H1 (cell line): ENCODE results near the gene PTTG1IP. TPM values are rescaled to one million over a fixed set of nuclear protein-coding genes. Genes with fewer than 3 reads are reported as not detected.

ENCODE experiments used
- CTCF ChIA-PET: fragments of 300-600 bp; sonication (Branson Sonifier 250); formaldehyde crosslinking; loops from one replicate; lab custom pipeline; 2021; ENCODE audit not compliant: partially characterized antibody; lab: Charles Lee
- POLR2A ChIA-PET: fragments of 300-600 bp; sonication (Branson Sonifier 250); formaldehyde crosslinking; loops from one replicate; lab custom pipeline; 2021; ENCODE audit warnings: inconsistent platforms; ENCODE audit not compliant: partially characterized antibody; lab: Charles Lee
- DNase-seq, 2 experiments: peaks; one replicate each; pipeline versions ENCODE4 v3.0.0 to v3.0.0-alpha.2; 2010 to 2022; ENCODE audit warnings: low spot score in 2 of 2, low read depth in 1 of 2, mixed read lengths in 1 of 2
- FAIRE-seq: peaks from 2 replicates; lab custom pipeline; 2011; peaks lifted over from hg19 to GRCh38; lab: Jason Lieb, UNC
- H2AFZ ChIP-seq: 2 replicates; pipeline ENCODE4 v1.8.1; 2012; ENCODE audit warnings: low read length, inconsistent platforms
- H2AK5ac ChIP-seq: 2 replicates; pipeline ENCODE4 v1.6.1; 2013; ENCODE audit warnings: low read depth, low read length
- H2BK120ac ChIP-seq: replicated peaks from 2 replicates; pipeline ENCODE3; 2013; ENCODE audit warnings: low read depth, low read length, inconsistent platforms
- H2BK12ac ChIP-seq: 2 replicates; pipeline ENCODE4 v1.6.1; 2013; ENCODE audit warnings: low read depth, low read length
- H2BK15ac ChIP-seq: 2 replicates; pipeline ENCODE4 v1.6.1; 2013; ENCODE audit warnings: low read length
- H2BK20ac ChIP-seq: 2 replicates; pipeline ENCODE4 v1.6.1; 2013; ENCODE audit warnings: low read length
- H2BK5ac ChIP-seq: 2 replicates; pipeline ENCODE4 v1.6.1; 2013; ENCODE audit warnings: low read depth, low read length
- H3K14ac ChIP-seq: 2 replicates; pipeline ENCODE4 v1.6.1; 2013; ENCODE audit warnings: inconsistent platforms; ENCODE audit not compliant: insufficient read length
- H3K18ac ChIP-seq: 2 replicates; pipeline ENCODE4 v1.6.1; 2013; ENCODE audit warnings: low read length; ENCODE audit errors: extremely low read depth
- H3K23ac ChIP-seq: 2 replicates; pipeline ENCODE4 v1.6.1; 2013; ENCODE audit warnings: inconsistent platforms; ENCODE audit not compliant: insufficient read length
- H3K23me2 ChIP-seq: 2 replicates; pipeline ENCODE4 v1.6.1; 2013; ENCODE audit warnings: low read depth, low read length
- H3K27ac ChIP-seq: 2 replicates; pipeline ENCODE4 v1.6.1; 2011; ENCODE audit warnings: low read depth, low read length, inconsistent platforms
- H3K27me3 ChIP-seq, 4 experiments: replicated peaks in 1 of 4; 1 replicate in 1 of 4; 2 replicates in 3 of 4; pipeline versions ENCODE4 v1.6.1 to v1.8.1; 2011 to 2013; ENCODE audit warnings: low read length in 3 of 4, mild to moderate bottlenecking in 3 of 4, inconsistent platforms in 2 of 4, mixed read lengths in 2 of 4, moderate library complexity in 1 of 4; ENCODE audit not compliant: control insufficient read depth in 3 of 4, insufficient read depth in 3 of 4; ENCODE audit errors: extremely low read depth in 1 of 4
- H3K36me3 ChIP-seq, 4 experiments: 2 replicates each; pipeline versions ENCODE4 v1.6.1 to v1.8.1; 2011 to 2013; ENCODE audit warnings: mild to moderate bottlenecking in 4 of 4, low read length in 3 of 4, moderate library complexity in 2 of 4, control low read depth in 1 of 4, inconsistent platforms in 1 of 4; ENCODE audit not compliant: insufficient read depth in 4 of 4, control insufficient read depth in 2 of 4
- H3K4ac ChIP-seq: replicated peaks from 2 replicates; pipeline ENCODE3; 2013; ENCODE audit warnings: low read length, low read depth, mixed read lengths, inconsistent platforms; ENCODE audit not compliant: insufficient read length
- H3K4me1 ChIP-seq, 4 experiments: replicated peaks in 1 of 4; 1 replicate in 1 of 4; 2 replicates in 3 of 4; pipeline versions ENCODE4 v1.6.1 to v1.8.1; 2011 to 2013; ENCODE audit warnings: low read length in 3 of 4, inconsistent platforms in 2 of 4, mixed read lengths in 1 of 4; ENCODE audit not compliant: insufficient read depth in 4 of 4, control insufficient read depth in 3 of 4
- H3K4me2 ChIP-seq, 2 experiments: 2 replicates each; pipeline versions ENCODE4 v1.6.1 to v1.8.1; 2011 to 2013; ENCODE audit warnings: low read depth in 2 of 2, low read length in 2 of 2, control low read depth in 1 of 2, inconsistent platforms in 1 of 2, mild to moderate bottlenecking in 1 of 2; ENCODE audit not compliant: insufficient read depth in 1 of 2
- H3K4me3 ChIP-seq, 4 experiments: fragments of 200-600, 300-600 bp in 1 of 4; sonication (generic), shearing (Covaris generic), sonication (Bioruptor Twin) in 1 of 4; 2 replicates each; pipeline versions ENCODE4 v1.5.1 to v1.8.1; 2011 to 2016; ENCODE audit warnings: low read length in 4 of 4, low read depth in 3 of 4, control low read depth in 2 of 4, inconsistent platforms in 2 of 4, mild to moderate bottlenecking in 2 of 4, mixed read lengths in 1 of 4, moderate library complexity in 1 of 4; ENCODE audit not compliant: insufficient read depth in 2 of 4; ENCODE audit errors: extremely low read depth in 1 of 4
- H3K56ac ChIP-seq: replicated peaks from 2 replicates; pipeline ENCODE3; 2013; ENCODE audit warnings: low read depth, mild to moderate bottlenecking, mixed read lengths, low read length, inconsistent platforms; ENCODE audit not compliant: insufficient read length
- H3K79me1 ChIP-seq: 2 replicates; pipeline ENCODE4 v1.6.1; 2013; ENCODE audit warnings: low read depth, low read length, control low read depth
- H3K79me2 ChIP-seq, 2 experiments: 2 replicates each; pipeline versions ENCODE4 v1.6.1 to v1.8.1; 2012 to 2013; ENCODE audit warnings: low read length in 2 of 2, mild to moderate bottlenecking in 2 of 2, inconsistent platforms in 1 of 2; ENCODE audit not compliant: insufficient read depth in 2 of 2, control insufficient read depth in 1 of 2
- H3K9ac ChIP-seq, 4 experiments: replicated peaks in 1 of 4; 1 replicate in 1 of 4; 2 replicates in 3 of 4; pipeline versions ENCODE4 v1.6.1 to v1.8.1; 2011 to 2013; ENCODE audit warnings: low read depth in 3 of 4, low read length in 3 of 4, control low read depth in 2 of 4, mild to moderate bottlenecking in 2 of 4, moderate library complexity in 2 of 4, inconsistent platforms in 1 of 4; ENCODE audit errors: extremely low read depth in 1 of 4
- H3K9me3 ChIP-seq, 2 experiments: 2 replicates each; pipeline versions ENCODE4 v1.6.1 to v1.8.1; 2012 to 2013; ENCODE audit warnings: mild to moderate bottlenecking in 2 of 2, moderate library complexity in 2 of 2, control low read depth in 1 of 2, inconsistent platforms in 1 of 2, low read depth in 1 of 2, low read length in 1 of 2, mixed read lengths in 1 of 2; ENCODE audit not compliant: insufficient read depth in 2 of 2
- H4K20me1 ChIP-seq, 2 experiments: replicated peaks in 1 of 2; 2 replicates each; pipeline versions ENCODE3 to v1.8.1; 2011 to 2013; ENCODE audit warnings: inconsistent platforms in 2 of 2, low read length in 2 of 2, mild to moderate bottlenecking in 1 of 2; ENCODE audit not compliant: insufficient read depth in 2 of 2, control insufficient read depth in 1 of 2
- H4K5ac ChIP-seq: 2 replicates; pipeline ENCODE4 v1.6.1; 2013; ENCODE audit warnings: low read length, low read depth, mixed read lengths, inconsistent platforms; ENCODE audit not compliant: insufficient read length
- H4K8ac ChIP-seq: 2 replicates; pipeline ENCODE4 v1.8.0; 2013; ENCODE audit warnings: mild to moderate bottlenecking, moderate library complexity, low read length, inconsistent platforms; ENCODE audit not compliant: insufficient read depth; ENCODE audit errors: extremely low read depth
- H4K91ac ChIP-seq: replicated peaks from 2 replicates; pipeline ENCODE3; 2013; ENCODE audit warnings: low read length, mixed read lengths, inconsistent platforms; ENCODE audit not compliant: insufficient read length
- CEBPB ChIP-seq: IDR thresholded peaks from 2 replicates; pipeline ENCODE4 v1.6.1; 2012; ENCODE audit warnings: low read depth, low read length
- CHD1 ChIP-seq: IDR thresholded peaks from 2 replicates; pipeline ENCODE4 v1.6.1; 2012; ENCODE audit warnings: low read depth, low read length, improper control_type of control experiment
- CHD2 ChIP-seq: IDR thresholded peaks from 2 replicates; pipeline ENCODE4 v1.6.1; 2012; ENCODE audit warnings: low read length, improper control_type of control experiment
- CTBP2 ChIP-seq: IDR thresholded peaks from 2 replicates; pipeline ENCODE4 v1.7.0; 2011; ENCODE audit warnings: borderline replicate concordance, mild to moderate bottlenecking, moderate library complexity, mixed read lengths, low read length; ENCODE audit not compliant: insufficient read depth, insufficient read length
- GABPA ChIP-seq: IDR thresholded peaks from 2 replicates; pipeline ENCODE4 v1.6.1; 2011; ENCODE audit warnings: mild to moderate bottlenecking, low read length, moderate library complexity, borderline replicate concordance; ENCODE audit not compliant: insufficient read depth
- HDAC6 ChIP-seq: IDR thresholded peaks from one replicate; pipeline ENCODE4 v1.7.1; 2012; ENCODE audit warnings: low read depth, mild to moderate bottlenecking, inconsistent platforms, low read length, moderate library complexity
- KDM5A ChIP-seq: fragments of 200-600 bp; IDR thresholded peaks from 2 replicates; pipeline ENCODE4 v1.7.1; 2012; ENCODE audit warnings: mild to moderate bottlenecking, low read length, inconsistent platforms, mixed read lengths
- NANOG ChIP-seq: IDR thresholded peaks from 2 replicates; pipeline ENCODE4 v1.6.1; 2011; ENCODE audit warnings: low read length, low read depth, mild to moderate bottlenecking, inconsistent platforms; ENCODE audit not compliant: insufficient read depth, poor library complexity, severe bottlenecking
- RAD21 ChIP-seq, 2 experiments: IDR thresholded peaks in 1 of 2; conservative IDR thresholded peaks in 1 of 2; 2 replicates each; pipeline ENCODE4 v1.6.1; 2011; ENCODE audit warnings: low read depth in 2 of 2, low read length in 2 of 2, improper control_type of control experiment in 1 of 2, inconsistent platforms in 1 of 2, mild to moderate bottlenecking in 1 of 2, moderate library complexity in 1 of 2
- WGBS, 2 experiments: shearing (Covaris generic) in 1 of 2; methylation state at CpG; one replicate each; pipeline versions ENCODE4 v1.1.6 to v1.1.7; 2013 to 2015; ENCODE audit warnings: low lambda C conversion rate in 2 of 2, mixed read lengths in 2 of 2, inconsistent platforms in 1 of 2, low coverage in 1 of 2, missing lambda C conversion rate in 1 of 2; ENCODE audit not compliant: insufficient replicate concordance in 2 of 2, insufficient coverage in 1 of 2, insufficient read length in 1 of 2; ENCODE audit errors: extremely low coverage in 1 of 2, missing lambda C conversion rate in 1 of 2; 5-methylcytosine and 5-hydroxymethylcytosine counted together
- polyA plus RNA-seq, 7 experiments: library from polyadenylated mRNA; depleted of rRNA in 3 of 7; stranded (reverse) in 5 of 7; unstranded in 2 of 7; fragments of >200 nt in 5 of 7; fragments of 200-250 nt in 2 of 7; gene quantifications; 1 replicate in 5 of 7; 2 replicates in 1 of 7; 4 replicates in 1 of 7; pipeline versions ENCODE4 v1.2.1 to v1.2.3, GENCODE V29; 2011 to 2013; ENCODE audit warnings: missing spikeins in 2 of 7, mixed read lengths in 2 of 7
- total RNA-seq: library from RNA; stranded (reverse); fragmentation: NEBNext Ultra II Directional; extraction: Animal tissue kit (Norgen Biotek cat#: 25700); gene quantifications from 2 replicates; pipeline ENCODE4 v1.2.1, GENCODE V29; 2021

PTTG1IP gene
- total and polyA plus RNA-seq, 2 of the 8 experiments (the other 6 are each of a cell fraction or from before 2014, with no cell fraction given), result 90.8 to 130 TPM

GRCh38 chr21:44858291-44858690 lies 15.2 kb downstream of the PTTG1IP start:
- no peak overlapping the region for H2AFZ ChIP-seq
- H4K91ac ChIP-seq, result no peak overlapping the region
- no peak overlapping the region for H3K18ac ChIP-seq
- H3K36me3 ChIP-seq, result peaks cover 5 to 51% (median 31%) of the 10 kb centered on the region in 4 experiments; a peak in 7 of 8 replicates
- H3K79me1 ChIP-seq, result peaks cover 8% of the 10 kb centered on the region; the same call in 1 of the 2 replicates
- H2BK12ac ChIP-seq, result no peak overlapping the region
- WGBS, 2 experiments, result 93% methylated on average over 15 of the region's 15 CpGs; no CpG with 5 or more reads in 1 of the 2 experiments
- FAIRE-seq (no peak), DNase-seq (no peak)
- H2BK120ac ChIP-seq, result no peak overlapping the region
- no peak overlapping the region for H2BK20ac ChIP-seq
- H2AK5ac ChIP-seq, result no peak overlapping the region
- no peak overlapping the region for H4K5ac ChIP-seq
- no peak overlapping the region for H2BK15ac ChIP-seq
- ChIA-PET CTCF (interaction anchor here (0.8 to 1.9 kb wide), 2 partner anchors 12 to 45 kb away, joined by 3 to 6 read pairs; no protein-coding TSS in a partner anchor), POLR2A (interaction anchor here (1.2 to 1.5 kb wide), 2 partner anchors 10 to 14 kb away, joined by 3 to 5 read pairs; no protein-coding TSS in a partner anchor)
- no peak overlapping the region for H2BK5ac ChIP-seq
- no peaks in the 10 kb centered on the region for H3K27me3 ChIP-seq
- peaks cover 0 to 3% (median under 1%) of the 10 kb centered on the region in 4 experiments; a peak in 2 of 7 replicates for H3K4me1 ChIP-seq
- no peak overlapping the region for H3K9ac ChIP-seq
- peaks cover 2 to 43% of the 10 kb centered on the region in 2 experiments for H3K79me2 ChIP-seq
- H4K8ac ChIP-seq, result no peak overlapping the region
- H3K9me3 ChIP-seq, result no peaks in the 10 kb centered on the region
- H3K14ac ChIP-seq, result no peak overlapping the region
- H4K20me1 ChIP-seq, result peaks cover 16 to 46% of the 10 kb centered on the region in 2 experiments
- no peak overlapping the region for H3K27ac ChIP-seq
- TF ChIP-seq GABPA, result no peak
- no peak for TF ChIP-seq NANOG
- no peak for TF ChIP-seq RAD21 (IDR thresholded peaks at IDR 0.05 in 1 of 2, conservative IDR thresholded peaks at IDR 0.05 in 1 of 2; ENCODE audit: low read depth in 2 of 2, low read length in 2 of 2)
- no peak for TF ChIP-seq CTBP2
- no peak for TF ChIP-seq CEBPB
- TF ChIP-seq CHD2, result no peak
- no peak for TF ChIP-seq KDM5A
- no peak for TF ChIP-seq CHD1
- TF ChIP-seq HDAC6, result no peak
- H3K4me2 ChIP-seq, result no peak overlapping the region
- H3K23me2 ChIP-seq, result no peaks in the 10 kb centered on the region
- no peak overlapping the region for H3K4ac ChIP-seq
- H3K56ac ChIP-seq, result no peak overlapping the region
- no peak overlapping the region for H3K4me3 ChIP-seq
- no peak overlapping the region for H3K23ac ChIP-seq
